ENCODE data around the gene RHBDF1. TPM values are rescaled to one million over a fixed set of nuclear protein-coding genes. Genes with fewer than 3 reads are reported as not detected.
A peak's percentile ranks its signal among the peaks of the same experiment; 100 is the strongest.

Gene RHBDF1
- total RNA-seq, 1 donor from 2014 or later: 46.5 TPM

- peak; percentile 68 for DNase-seq (ENCODE audit: low read depth, low spot score)
- Mint-ChIP-seq H3K9me3 (no peaks in the 10 kb centered on the region), H3K27me3 (ENCODE audit: low read depth) (no peaks in the 10 kb centered on the region), H3K4me3 (no peak overlapping the region), H3K4me1 (peaks cover 6% of the 10 kb centered on the region), H3K36me3 (ENCODE audit: low read depth) (no peaks in the 10 kb centered on the region), H3K27ac (ENCODE audit: unreplicated experiment) (no peak overlapping the region)
- peak; percentile 80 for TF ChIP-seq CTCF (conservative IDR thresholded peaks at IDR 0.05)
These were observed 45.2 kb upstream of the RHBDF1 start for GRCh38 chr16:117379-118365.

GRCh38 chr16:116015-116414 lies 43.6 kb upstream of the RHBDF1 start:
- no peaks in the 10 kb centered on the region for H3K36me3 Mint-ChIP-seq (ENCODE audit: low read depth)
- H3K27me3 Mint-ChIP-seq (ENCODE audit: low read depth): no peaks in the 10 kb centered on the region
- no peaks in the 10 kb centered on the region for H3K9me3 Mint-ChIP-seq
- H3K27ac Mint-ChIP-seq (ENCODE audit: unreplicated experiment): no peak overlapping the region
- TF ChIP-seq CTCF (conservative IDR thresholded peaks at IDR 0.05): no peak
- DNase-seq (ENCODE audit: low read depth, low spot score): no peak
- H3K4me1 Mint-ChIP-seq: peaks cover 6% of the 10 kb centered on the region
- H3K4me3 Mint-ChIP-seq: no peak overlapping the region

GRCh38 chr16:114327-114726 lies 41.9 kb upstream of the RHBDF1 start:
- no peak for TF ChIP-seq CTCF (conservative IDR thresholded peaks at IDR 0.05)
- no peak for DNase-seq (ENCODE audit: low read depth, low spot score)
- Mint-ChIP-seq H3K36me3 (ENCODE audit: low read depth) (no peaks in the 10 kb centered on the region), H3K4me3 (no peak overlapping the region), H3K4me1 (peaks cover 6% of the 10 kb centered on the region), H3K9me3 (no peaks in the 10 kb centered on the region), H3K27ac (ENCODE audit: unreplicated experiment) (no peak overlapping the region), H3K27me3 (ENCODE audit: low read depth) (no peaks in the 10 kb centered on the region)

- no peaks in the 10 kb centered on the region for H3K36me3 Mint-ChIP-seq (ENCODE audit: low read depth)
- H3K9me3 Mint-ChIP-seq: no peaks in the 10 kb centered on the region
- no peak overlapping the region for H3K27ac Mint-ChIP-seq (ENCODE audit: unreplicated experiment)
These were observed 39.9 kb upstream of the RHBDF1 start for GRCh38 chr16:112153-112840.

More at GRCh38 chr16:112153-112840, 39.9 kb upstream of the RHBDF1 start:
- H3K27me3 Mint-ChIP-seq (ENCODE audit: low read depth): no peaks in the 10 kb centered on the region
- DNase-seq (ENCODE audit: low read depth, low spot score): no peak
- no peak for TF ChIP-seq CTCF (conservative IDR thresholded peaks at IDR 0.05)
- peaks cover 13% of the 10 kb centered on the region for H3K4me1 Mint-ChIP-seq
- no peak overlapping the region for H3K4me3 Mint-ChIP-seq
